DOHH2 (cell line): ENCODE measurements around the gene CAMKK1.
A peak's percentile ranks its signal among the peaks of the same experiment; 100 is the strongest.

Source experiments
- H3F3A ChIP-seq: fragments of 200-600 bp; sonication (generic), shearing (Covaris generic); 2 replicates; pipeline ENCODE4 v1.6.0; 2016; ENCODE audit warnings: antibody characterized with exemption, mild to moderate bottlenecking; ENCODE audit not compliant: control insufficient read depth, insufficient read depth
- H3K27ac ChIP-seq: fragments of 200-600 bp; sonication (generic); 2 replicates; pipeline ENCODE4 v1.5.1; 2014; ENCODE audit warnings: low read depth, mild to moderate bottlenecking, low read length, moderate library complexity
- H3K27me3 ChIP-seq: fragments of 200-600 bp; sonication (generic); 2 replicates; pipeline ENCODE4 v1.6.1; 2014; ENCODE audit warnings: mild to moderate bottlenecking, low read length, mixed read lengths; ENCODE audit not compliant: control insufficient read depth
- H3K36me3 ChIP-seq: fragments of 200-600 bp; sonication (generic); 2 replicates; pipeline ENCODE4 v1.6.1; 2014; ENCODE audit warnings: mild to moderate bottlenecking, low read length, moderate library complexity, mixed read lengths; ENCODE audit not compliant: control insufficient read depth
- H3K4me1 ChIP-seq: fragments of 200-600 bp; sonication (generic); 2 replicates; pipeline ENCODE4 v1.6.1; 2014; ENCODE audit warnings: mild to moderate bottlenecking, low read length, mixed read lengths; ENCODE audit not compliant: control insufficient read depth
- H3K4me2 ChIP-seq: fragments of 200-600 bp; sonication (generic); 2 replicates; pipeline ENCODE4 v1.6.0; 2014; ENCODE audit warnings: mild to moderate bottlenecking, low read length, moderate library complexity
- H3K4me3 ChIP-seq: fragments of 200-600 bp; sonication (generic); 2 replicates; pipeline ENCODE4 v1.5.1; 2014; ENCODE audit warnings: mild to moderate bottlenecking, low read length, mixed read lengths
- H3K79me2 ChIP-seq: fragments of 200-600 bp; sonication (generic); 2 replicates; pipeline ENCODE4 v1.6.1; 2014; ENCODE audit warnings: mild to moderate bottlenecking, low read length, mixed read lengths; ENCODE audit not compliant: control insufficient read depth
- H3K9me2 ChIP-seq: fragments of 200-600 bp; sonication (generic); replicated peaks from 2 replicates; pipeline ENCODE4 v1.6.1; 2014; ENCODE audit warnings: mild to moderate bottlenecking, low read length, mixed read lengths; ENCODE audit not compliant: control insufficient read depth
- H3K9me3 ChIP-seq: fragments of 200-600 bp; sonication (generic); 2 replicates; pipeline ENCODE4 v1.6.1; 2014; ENCODE audit warnings: antibody characterized with exemption, low read length, mixed read lengths; ENCODE audit not compliant: control insufficient read depth, insufficient read depth
- H4K20me1 ChIP-seq: fragments of 200-600 bp; sonication (generic); 2 replicates; pipeline ENCODE4 v1.6.0; 2014; ENCODE audit warnings: low read depth, mild to moderate bottlenecking, antibody characterized with exemption, low read length, moderate library complexity; ENCODE audit not compliant: control insufficient read depth, insufficient read depth
- CTCF ChIP-seq: fragments of 200-600 bp; sonication (generic); IDR thresholded peaks from one replicate; pipeline ENCODE4 v1.5.1; 2014; ENCODE audit warnings: antibody characterized with exemption, mild to moderate bottlenecking, low read depth, low read length; ENCODE audit not compliant: poor library complexity, severe bottlenecking
- EZH2phosphoT487 ChIP-seq: fragments of 200-600 bp; sonication (generic); IDR thresholded peaks from 2 replicates; pipeline ENCODE4 v1.6.1; 2017; ENCODE audit warnings: borderline replicate concordance, mild to moderate bottlenecking, antibody characterized with exemption, low read length, moderate library complexity, mixed read lengths

The CAMKK1 gene

GRCh38 chr17:3921006-3921405, 28.2 kb upstream of the CAMKK1 start:
- Histone ChIP-seq H3K4me1 (peaks cover 67% of the 10 kb centered on the region), H4K20me1 (no peaks in the 10 kb centered on the region), H3K9me2 (no peaks in the 10 kb centered on the region), H3K27me3 (no peaks in the 10 kb centered on the region), H3F3A (peaks cover 28% of the 10 kb centered on the region), H3K79me2 (peaks cover 3% of the 10 kb centered on the region), H3K9me3 (no peaks in the 10 kb centered on the region), H3K27ac (no peak overlapping the region), H3K36me3 (peaks cover 23% of the 10 kb centered on the region), H3K4me2 (no peak overlapping the region), H3K4me3 (no peak overlapping the region)
- TF ChIP-seq EZH2phosphoT487 (no peak), CTCF (no peak)

- peaks cover 16% of the 10 kb centered on the region for H3F3A ChIP-seq
- H3K27me3 ChIP-seq: no peaks in the 10 kb centered on the region
- no peaks in the 10 kb centered on the region for H3K9me2 ChIP-seq
- no peak overlapping the region for H3K27ac ChIP-seq
- no peak overlapping the region for H3K4me3 ChIP-seq
- H3K9me3 ChIP-seq: no peaks in the 10 kb centered on the region
- no peak overlapping the region for H3K4me2 ChIP-seq
- H3K79me2 ChIP-seq: peaks cover 18% of the 10 kb centered on the region
- no peaks in the 10 kb centered on the region for H4K20me1 ChIP-seq
- no peak for TF ChIP-seq EZH2phosphoT487
- TF ChIP-seq CTCF: no peak
- H3K36me3 ChIP-seq: peaks cover 5% of the 10 kb centered on the region
- H3K4me1 ChIP-seq: peaks cover 79% of the 10 kb centered on the region
Measured at GRCh38 chr17:3919123-3919624, 26.3 kb upstream of the CAMKK1 start.

GRCh38 chr17:3918372-3919122, 25.7 kb upstream of the CAMKK1 start:
- Histone ChIP-seq H3F3A (peaks cover 15% of the 10 kb centered on the region), H3K9me2 (no peaks in the 10 kb centered on the region), H3K4me3 (no peak overlapping the region), H4K20me1 (no peaks in the 10 kb centered on the region), H3K4me1 (peaks cover 79% of the 10 kb centered on the region), H3K27ac (peak overlapping the region; percentile 10), H3K36me3 (peaks cover 2% of the 10 kb centered on the region), H3K4me2 (no peak overlapping the region), H3K27me3 (no peaks in the 10 kb centered on the region), H3K79me2 (peaks cover 20% of the 10 kb centered on the region), H3K9me3 (no peaks in the 10 kb centered on the region)
- TF ChIP-seq EZH2phosphoT487 (no peak), CTCF (no peak)
